ENCODE data around the gene PGRMC2. TPM values are rescaled to one million over a fixed set of nuclear protein-coding genes. Genes with fewer than 3 reads are reported as not detected.

PGRMC2 gene
- total and polyA plus RNA-seq, 2 of the 8 experiments (the other 6 are each of a cell fraction or from before 2014, with no cell fraction given): 9.5 to 85.3 TPM

- no peak for TF ChIP-seq CHD7 (IDR thresholded peaks at IDR 0.05; ENCODE audit: insufficient replicate concordance, low read length)
- no peak for TF ChIP-seq RNF2 (IDR thresholded peaks at IDR 0.05; ENCODE audit: borderline replicate concordance, low read depth, low read length, missing control alignments, poor library complexity, severe bottlenecking)
- TF ChIP-seq SP4 (IDR thresholded peaks at IDR 0.05; ENCODE audit: low read length): no peak
Observed at GRCh38 chr4:128267745-128268144, 19.9 kb downstream of the PGRMC2 start (continued).
